ENCODE results near the gene ANKRD61. TPM values are rescaled to one million over a fixed set of nuclear protein-coding genes. Genes with fewer than 3 reads are reported as not detected.

The ANKRD61 gene
- total RNA-seq, 6 experiments from 2014 or later, result 0.26 TPM; not detected in 5

GRCh38 chr7:6015917-6016652 is 15.1 kb upstream of the ANKRD61 start:
- TF ChIP-seq POLR2A (IDR thresholded peaks at IDR 0.05) (no peak), CTCF (IDR thresholded peaks at IDR 0.05) (no peak)
- Histone ChIP-seq H3K36me3 (peaks cover 0 to 43% (median 18%) of the 10 kb centered on the region in 4 donors), H3K27ac (peak overlapping the region in 1 of 3 donors; percentile 34), H3K27me3 (no peaks in the 10 kb centered on the region), H3K4me3 (no peak overlapping the region), H3K9me3 (no peaks in the 10 kb centered on the region), H3K4me1 (peaks cover 0 to 29% (median 8%) of the 10 kb centered on the region in 4 donors)
- intact Hi-C loops (cut with DNase I), result no loop called here
- ATAC-seq, result peak; percentile 28 to 79 (median 72)
- WGBS (ENCODE audit: insufficient coverage, low coverage, low lambda C conversion rate, missing lambda C conversion rate), result 73% methylated on average over 7 of the region's 8 CpGs
- DNase-seq, result peak; percentile 56 to 82 (median 81)

GRCh38 chr7:6016653-6016966 is 14.6 kb upstream of the ANKRD61 start:
- DNase-seq, result peak in 1 of 3 donors; percentile 28
- TF ChIP-seq POLR2A (IDR thresholded peaks at IDR 0.05) (no peak), CTCF (IDR thresholded peaks at IDR 0.05) (no peak)
- H3K36me3 ChIP-seq, result peaks cover 0 to 46% (median 21%) of the 10 kb centered on the region in 4 donors
- peaks cover 0 to 25% (median 7%) of the 10 kb centered on the region in 4 donors for H3K4me1 ChIP-seq
- no peaks in the 10 kb centered on the region for H3K9me3 ChIP-seq
- ATAC-seq, result no peak
- intact Hi-C loops (cut with DNase I), result no loop called here
- no peaks in the 10 kb centered on the region for H3K27me3 ChIP-seq
- no peak overlapping the region for H3K4me3 ChIP-seq
- no peak overlapping the region for H3K27ac ChIP-seq
- WGBS (ENCODE audit: insufficient coverage, low coverage, low lambda C conversion rate, missing lambda C conversion rate), result 93% methylated on average over 8 of the region's 8 CpGs

DNA sequence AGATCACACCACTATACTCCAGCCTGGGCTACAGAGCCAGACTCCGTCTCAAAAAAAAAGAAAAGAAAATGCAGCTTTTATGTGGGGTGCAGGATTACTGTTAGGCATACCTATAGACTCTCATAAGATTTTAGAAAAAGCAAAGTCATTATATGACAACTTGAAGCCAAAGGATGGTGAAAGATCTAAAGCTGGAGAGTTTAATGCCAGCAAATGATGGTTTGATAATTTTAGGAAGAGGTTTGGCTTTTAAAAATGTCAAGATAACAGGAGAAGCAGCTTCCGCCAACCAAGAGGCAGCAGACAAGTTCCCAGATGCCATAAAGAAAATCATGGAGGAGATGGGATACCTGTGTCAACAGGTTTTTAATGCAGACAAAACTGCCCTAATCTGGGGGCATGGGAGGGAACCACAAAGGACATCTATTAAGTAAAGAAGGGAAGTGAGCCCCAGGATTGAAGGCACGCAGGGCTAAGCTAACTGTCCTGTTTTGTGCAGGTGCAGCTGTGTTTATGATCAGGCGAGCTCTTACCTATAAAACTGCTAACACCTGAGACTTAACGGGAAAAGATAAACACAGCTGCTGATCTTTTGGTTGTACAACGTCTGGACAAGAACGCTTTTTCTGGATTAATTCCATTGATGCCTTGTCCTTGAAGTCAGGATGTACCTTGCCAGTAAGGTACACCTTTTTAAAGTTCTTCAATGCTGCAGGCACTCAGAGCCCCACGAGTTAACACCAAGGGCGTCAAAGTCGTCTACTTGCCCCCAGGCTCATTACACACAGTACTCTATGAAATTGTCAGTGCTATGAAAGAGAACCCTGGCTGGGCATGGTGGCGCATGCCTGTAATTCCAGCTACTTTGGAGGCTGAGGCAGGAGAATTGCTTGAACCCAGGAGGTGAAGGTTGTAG is 10.5 kb upstream of the ANKRD61 start:
- H3K4me3 ChIP-seq, result no peak overlapping the region
- no peak for ATAC-seq
- no peak for TF ChIP-seq POLR2A (IDR thresholded peaks at IDR 0.05)
- no peak for TF ChIP-seq CTCF (IDR thresholded peaks at IDR 0.05)
- H3K27me3 ChIP-seq, result no peaks in the 10 kb centered on the region
- 88% methylated on average over 11 of the region's 11 CpGs for WGBS (ENCODE audit: insufficient coverage, low coverage, low lambda C conversion rate, missing lambda C conversion rate)
- peaks cover 0 to 86% (median 39%) of the 10 kb centered on the region in 4 donors for H3K36me3 ChIP-seq
- H3K27ac ChIP-seq, result no peak overlapping the region
- H3K4me1 ChIP-seq, result peaks cover 0 to 7% (median 3%) of the 10 kb centered on the region in 4 donors
- intact Hi-C loops (cut with DNase I), result no loop called here
- no peaks in the 10 kb centered on the region for H3K9me3 ChIP-seq
- no peak for DNase-seq

- Histone ChIP-seq H3K27me3 (no peaks in the 10 kb centered on the region), H3K4me3 (no peak overlapping the region), H3K4me1 (no peaks in the 10 kb centered on the region), H3K36me3 (peaks cover 0 to 96% (median 40%) of the 10 kb centered on the region in 4 donors), H3K9me3 (no peaks in the 10 kb centered on the region), H3K27ac (no peak overlapping the region)
- ATAC-seq (no peak), DNase-seq (no peak)
- intact Hi-C loops (cut with DNase I), result no loop called here
- no peak for TF ChIP-seq CTCF (IDR thresholded peaks at IDR 0.05)
- no peak for TF ChIP-seq POLR2A (IDR thresholded peaks at IDR 0.05)
- 75% methylated on average over 3 of the region's 3 CpGs for WGBS (ENCODE audit: insufficient coverage, low coverage, low lambda C conversion rate, missing lambda C conversion rate)
Measured at GRCh38 chr7:6022707-6023106, 8.5 kb upstream of the ANKRD61 start.
